ENCODE results near the gene LEFTY2.
"Not testable (repeated sequence)": the region's sequence is repeated elsewhere in the genome, so short reads cannot be mapped to it uniquely, and the experiment has no call there.

LEFTY2 gene, protein sequence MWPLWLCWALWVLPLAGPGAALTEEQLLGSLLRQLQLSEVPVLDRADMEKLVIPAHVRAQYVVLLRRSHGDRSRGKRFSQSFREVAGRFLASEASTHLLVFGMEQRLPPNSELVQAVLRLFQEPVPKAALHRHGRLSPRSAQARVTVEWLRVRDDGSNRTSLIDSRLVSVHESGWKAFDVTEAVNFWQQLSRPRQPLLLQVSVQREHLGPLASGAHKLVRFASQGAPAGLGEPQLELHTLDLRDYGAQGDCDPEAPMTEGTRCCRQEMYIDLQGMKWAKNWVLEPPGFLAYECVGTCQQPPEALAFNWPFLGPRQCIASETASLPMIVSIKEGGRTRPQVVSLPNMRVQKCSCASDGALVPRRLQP

DNA sequence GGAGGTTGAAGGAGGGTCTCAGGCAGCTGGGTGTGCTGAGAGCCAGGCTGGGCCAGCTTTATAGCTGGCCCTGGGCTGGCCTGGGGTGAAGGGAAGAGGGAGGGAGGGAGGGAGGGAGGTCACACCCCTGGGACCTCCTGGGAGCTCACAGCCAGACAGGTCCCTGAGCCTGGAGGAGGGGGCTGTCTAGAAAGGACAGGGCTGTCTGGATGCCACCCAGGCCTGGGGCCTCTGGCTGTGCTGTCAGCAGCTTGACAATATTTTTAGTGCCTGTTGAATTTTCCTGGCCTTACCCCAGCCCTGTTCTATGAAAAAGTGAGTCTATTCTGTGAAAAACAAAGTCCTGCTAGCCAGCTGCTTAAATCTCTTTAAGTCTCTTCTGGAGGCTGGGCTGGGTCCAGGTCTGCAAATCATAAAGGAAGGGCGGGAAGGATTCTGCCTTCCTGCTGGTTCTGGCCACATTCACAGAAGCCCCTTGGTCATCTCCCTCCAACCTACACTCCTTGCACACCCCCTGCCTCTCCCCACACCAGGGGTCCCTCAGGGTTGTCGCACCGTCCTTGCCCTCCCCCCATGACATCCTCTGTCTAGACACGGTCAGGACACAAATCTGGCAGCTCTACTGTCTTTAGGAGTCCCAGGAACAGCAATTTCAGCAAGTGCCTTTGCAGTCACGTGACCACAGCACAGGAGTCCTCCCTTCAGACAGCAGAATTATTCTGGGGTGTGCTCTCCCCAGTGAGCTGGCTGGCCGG is at the start of gene LEFTY2:
Gene LEFTY2, minus strand, starts transcription at position 34 of the 755 bp plus-strand sequence. CDS start 80 bp downstream, outside the sequence.
- no peak for DNase-seq (ENCODE audit: low read depth, low spot score)

DNA sequence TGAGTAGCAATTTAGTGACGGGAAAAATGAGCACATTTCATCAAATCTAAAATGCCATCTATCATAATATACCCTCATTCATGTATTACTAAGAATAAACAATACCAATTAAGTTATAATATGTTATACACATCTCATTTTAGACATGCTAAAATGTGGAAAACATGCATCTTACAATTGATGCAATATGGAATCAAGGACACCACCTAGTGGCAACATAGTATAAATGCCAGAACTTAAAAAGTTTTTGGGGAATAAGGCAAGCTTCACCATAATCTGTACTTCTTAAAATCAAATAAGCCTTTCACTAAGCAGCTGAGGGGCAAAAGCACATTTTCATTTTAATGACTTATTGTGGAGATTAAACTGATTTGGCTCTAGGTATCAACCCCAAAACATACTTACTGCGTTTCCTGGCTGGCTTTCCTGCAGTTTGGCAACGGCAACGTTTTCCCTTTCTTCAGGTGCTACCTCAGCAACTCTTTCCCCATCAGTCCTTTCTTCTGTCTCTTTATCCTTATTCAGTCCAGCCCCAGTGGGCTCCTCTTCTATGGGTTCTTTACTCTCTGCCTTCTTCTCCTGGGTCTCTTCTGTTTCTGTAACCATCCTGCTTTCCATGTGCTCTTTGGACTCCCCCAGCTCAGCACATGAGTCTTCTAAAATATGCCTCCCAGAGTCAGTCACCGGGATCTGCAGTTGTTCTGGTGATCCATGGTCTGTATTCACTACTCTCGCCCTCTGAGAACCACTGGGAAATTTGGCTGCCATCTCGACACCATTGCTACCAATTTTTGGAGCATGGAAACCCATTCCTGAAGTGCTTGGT is 46.7 kb upstream of the LEFTY2 start:
- no peak for DNase-seq (ENCODE audit: low read depth, low spot score)

DNA sequence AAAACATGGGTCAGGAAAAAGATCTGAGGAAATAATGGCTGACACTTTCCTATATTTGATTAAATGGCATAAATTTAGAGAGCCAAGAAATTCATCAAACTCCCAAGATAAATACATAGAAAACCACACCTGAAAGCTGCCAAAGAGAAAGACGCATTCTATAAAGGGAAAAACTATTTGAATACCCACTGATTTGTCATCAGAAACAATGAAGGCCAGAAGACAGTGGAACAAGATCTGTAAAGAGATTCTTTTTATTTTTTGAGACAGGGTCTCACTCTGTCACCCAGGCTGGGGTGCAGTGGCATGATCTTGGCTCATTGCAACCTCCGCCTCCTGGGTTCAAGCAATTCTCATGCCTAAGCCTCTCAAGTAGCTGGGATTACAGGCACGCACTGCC is 40.7 kb upstream of the LEFTY2 start:
- no peak for DNase-seq (ENCODE audit: low read depth, low spot score)

DNA sequence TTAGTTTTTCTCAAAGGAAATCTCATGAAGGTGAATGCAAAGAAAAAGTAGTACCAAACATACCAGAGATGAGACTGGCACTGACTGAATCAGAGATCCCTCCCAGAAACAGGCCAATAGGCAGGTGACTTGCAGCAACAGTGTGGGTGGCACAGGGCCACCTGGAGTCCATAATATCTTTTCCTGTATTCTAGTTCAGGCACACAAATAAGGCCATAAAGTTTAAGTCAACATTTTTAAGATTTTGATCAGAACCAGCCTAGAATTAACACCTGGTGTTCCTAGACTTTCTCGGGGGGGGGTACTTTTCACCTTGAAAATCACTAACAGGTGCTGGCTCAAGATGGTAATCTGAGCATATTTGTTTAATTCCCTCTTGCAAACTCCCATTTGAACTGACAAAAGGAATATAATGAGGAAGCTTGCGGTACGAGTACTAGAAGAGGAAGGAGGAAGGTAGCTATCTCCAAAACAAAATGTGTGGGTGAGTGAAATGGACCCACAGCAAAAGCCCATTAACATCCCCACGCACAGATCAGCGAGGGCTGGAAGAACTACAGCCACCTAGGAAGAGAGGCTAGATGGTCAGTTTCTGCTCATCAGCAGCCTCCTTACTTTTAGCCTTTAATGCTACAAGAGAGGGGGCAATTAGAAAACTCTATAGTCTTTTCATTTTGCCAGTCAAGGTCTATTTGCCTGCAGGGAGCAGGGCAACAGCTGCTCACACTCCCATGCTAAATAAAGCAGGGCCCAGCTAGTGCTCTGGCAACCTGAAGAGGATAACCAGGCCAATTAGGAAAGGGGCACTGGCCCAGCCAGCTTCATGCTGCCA is 39.2 kb upstream of the LEFTY2 start:
- DNase-seq (ENCODE audit: low read depth, low spot score) = no peak

DNA sequence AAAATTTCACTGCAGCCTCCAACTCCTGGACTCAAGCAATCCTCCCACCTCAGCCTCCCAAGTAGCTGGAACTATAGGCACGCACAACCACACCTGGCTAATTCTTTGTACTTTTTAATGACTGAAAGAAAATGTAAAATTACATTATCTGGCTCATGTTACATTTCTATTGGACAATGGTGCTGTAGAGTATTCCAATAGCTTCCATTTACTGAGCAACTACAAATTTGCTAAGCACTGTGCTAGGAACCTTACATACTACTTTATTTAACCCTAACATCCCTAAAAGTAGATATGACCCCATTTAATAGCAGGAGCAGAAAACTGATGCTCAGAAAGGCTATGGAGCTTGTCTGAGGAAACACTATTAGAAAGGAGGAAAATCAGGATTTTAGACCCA is 38.4 kb upstream of the LEFTY2 start:
- DNase-seq (ENCODE audit: low read depth, low spot score) = no peak

DNA sequence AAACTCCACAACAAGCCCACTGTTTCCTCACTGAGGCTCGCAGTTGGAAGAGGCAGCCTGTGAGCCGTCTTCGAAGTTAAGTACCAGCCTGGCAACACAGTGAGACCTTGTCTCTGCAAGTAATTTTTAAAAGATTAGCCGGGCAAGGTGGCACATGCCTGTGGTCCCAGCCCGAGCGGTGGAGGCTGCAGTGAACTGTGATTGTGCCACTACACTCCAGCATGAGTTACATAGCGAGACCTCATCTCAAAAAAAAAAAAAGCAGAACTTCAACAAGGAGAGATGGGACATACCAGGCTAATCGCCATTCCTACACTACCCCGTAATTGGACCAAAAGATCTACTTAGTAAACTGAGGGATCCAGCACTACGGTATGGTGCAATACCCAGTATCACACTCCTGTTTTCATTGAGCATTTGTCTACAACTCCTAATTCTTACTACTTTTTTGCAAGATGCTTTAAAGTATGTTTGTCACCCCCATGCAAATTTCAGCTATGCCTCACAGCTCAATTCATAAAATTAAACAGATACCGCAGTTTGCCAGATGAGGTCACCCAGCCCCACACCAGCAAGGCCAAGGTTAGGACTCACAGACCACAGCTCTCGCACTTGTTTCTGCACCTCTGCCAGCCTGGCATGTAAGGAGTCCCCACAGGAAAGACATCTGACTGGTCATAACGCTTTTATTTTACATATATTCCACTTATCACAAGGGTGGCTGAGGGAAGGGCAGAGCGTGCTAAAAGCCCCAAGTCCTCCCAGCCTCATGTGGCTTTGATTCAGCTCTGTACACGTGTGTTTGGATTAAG is 37.1 kb upstream of the LEFTY2 start:
- no peak for DNase-seq (ENCODE audit: low read depth, low spot score)

DNA sequence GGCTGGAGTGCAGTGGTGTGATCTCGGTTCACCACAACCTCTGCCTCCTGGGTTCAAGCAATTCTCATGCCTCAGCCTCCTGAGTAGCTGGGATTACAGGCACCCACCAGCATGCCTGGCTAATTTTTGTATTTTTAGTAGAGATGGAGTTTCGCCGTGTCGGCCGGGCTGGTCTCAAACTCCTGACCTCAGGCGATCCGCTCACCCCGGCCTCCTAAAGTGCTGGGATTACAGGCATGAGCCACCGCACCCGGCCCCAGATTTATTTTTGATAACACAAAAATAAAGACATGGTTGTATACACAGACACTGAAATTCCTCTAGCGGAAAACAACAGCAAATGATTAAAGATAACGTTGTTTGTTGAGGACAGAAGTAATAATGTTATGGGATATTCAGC is 34.1 kb upstream of the LEFTY2 start:
- DNase-seq (ENCODE audit: low read depth, low spot score) = not testable (repeated sequence)

DNA sequence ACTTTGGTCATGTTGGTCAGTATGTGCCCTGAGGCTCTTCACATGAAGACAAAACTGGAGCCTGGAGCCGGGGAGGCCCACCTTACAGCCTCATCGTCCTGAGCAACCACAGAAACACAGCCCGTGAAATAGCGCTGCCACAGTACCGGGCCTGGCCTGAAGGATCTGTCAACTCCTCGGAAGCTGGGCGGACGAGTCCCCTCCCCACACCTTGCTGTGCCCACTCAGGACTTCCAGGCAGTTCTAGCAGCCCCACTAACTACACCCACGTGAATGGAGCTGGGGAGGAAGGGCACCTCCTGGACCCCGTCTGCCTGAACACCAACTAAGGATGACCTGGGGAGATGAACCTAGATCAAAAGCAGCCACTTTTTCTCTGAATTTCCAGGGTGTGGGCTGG is 33.4 kb upstream of the LEFTY2 start:
- DNase-seq (ENCODE audit: low read depth, low spot score) = no peak

DNA sequence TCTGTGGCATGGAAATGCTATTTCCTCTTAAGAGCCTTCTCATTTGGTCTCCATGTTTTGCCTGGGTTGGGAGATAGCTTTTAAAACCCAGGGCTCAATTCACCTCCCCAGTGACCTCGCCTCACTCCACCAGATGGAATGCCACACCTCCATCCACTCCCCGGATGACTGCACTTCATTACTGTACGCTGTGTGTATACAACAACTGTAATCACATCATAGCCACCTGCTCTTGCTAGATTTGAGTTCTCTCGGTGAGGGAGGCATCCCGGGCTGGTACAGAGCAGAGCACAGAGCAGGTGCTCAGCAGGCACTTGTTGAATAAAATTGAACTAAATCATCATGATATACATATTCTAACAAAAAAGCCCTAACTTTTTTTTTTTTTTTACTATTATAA is 32.1 kb upstream of the LEFTY2 start:
- DNase-seq (ENCODE audit: low read depth, low spot score) = no peak

DNA sequence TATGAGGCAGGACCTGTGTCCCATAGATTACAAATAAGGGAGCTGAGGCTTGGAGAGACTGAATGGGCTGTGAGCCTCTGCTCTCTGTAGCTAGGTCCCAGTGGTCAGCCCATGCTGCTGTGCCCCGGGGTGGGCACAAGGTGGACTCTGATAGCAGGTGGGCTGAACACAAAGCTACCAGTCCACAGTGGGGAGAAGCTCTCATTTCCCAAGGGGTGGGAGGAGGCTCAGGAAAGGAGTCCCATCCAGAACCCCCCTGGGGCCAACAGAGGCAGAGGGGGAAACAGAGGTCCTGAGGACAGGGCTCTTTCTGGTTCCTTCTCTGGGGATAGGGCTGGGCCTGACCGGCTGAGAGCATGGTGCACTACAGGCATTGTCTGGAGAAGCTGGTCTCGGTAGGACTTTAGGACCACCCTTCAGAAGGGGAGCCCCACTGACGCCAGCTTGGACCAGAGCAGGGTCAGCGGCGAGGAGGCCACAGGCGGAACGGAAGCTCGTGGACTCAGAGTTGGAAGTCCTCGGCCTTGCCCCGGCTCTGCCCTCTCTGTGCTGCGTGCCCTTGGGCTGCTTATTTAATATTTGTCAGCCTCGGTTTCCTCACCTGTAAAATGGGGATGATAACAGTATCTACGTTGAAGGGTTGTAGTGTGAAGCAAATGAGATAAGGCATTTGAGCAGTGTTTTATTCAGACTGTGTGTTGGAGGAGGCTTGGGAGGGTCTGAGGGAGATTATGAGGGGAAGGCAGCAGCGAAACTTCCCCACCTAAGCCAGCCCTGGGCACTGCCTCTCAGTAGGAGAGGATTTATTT is 31.5 kb upstream of the LEFTY2 start:
- no peak for DNase-seq (ENCODE audit: low read depth, low spot score)

DNA sequence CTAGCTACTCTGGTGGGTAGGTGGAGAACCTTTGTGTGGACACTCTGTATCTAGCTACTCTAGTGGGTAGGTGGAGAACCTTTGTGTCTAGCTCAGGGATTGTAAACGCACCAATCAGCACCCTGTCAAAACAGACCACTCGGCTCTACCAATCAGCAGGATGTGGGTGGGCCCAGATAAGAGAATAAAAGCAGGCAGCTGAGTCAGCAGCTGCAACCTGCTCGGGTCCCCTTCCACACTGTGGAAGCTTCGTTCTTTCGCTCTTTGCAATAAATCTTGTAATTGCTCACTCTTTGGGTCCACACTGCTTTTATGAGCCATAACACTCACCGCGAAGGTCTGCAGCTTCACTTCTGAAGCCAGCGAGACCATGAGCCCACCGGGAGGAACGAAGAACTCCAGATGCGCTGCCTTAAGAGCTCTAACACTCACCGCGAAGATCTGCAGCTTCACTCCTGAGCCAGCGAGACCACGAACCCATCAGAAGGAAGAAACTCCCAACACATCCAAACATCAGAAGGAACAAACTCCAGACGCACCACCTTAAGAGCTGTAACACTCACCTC is 29.7 kb upstream of the LEFTY2 start:
- not testable (repeated sequence) for DNase-seq (ENCODE audit: low read depth, low spot score)

DNA sequence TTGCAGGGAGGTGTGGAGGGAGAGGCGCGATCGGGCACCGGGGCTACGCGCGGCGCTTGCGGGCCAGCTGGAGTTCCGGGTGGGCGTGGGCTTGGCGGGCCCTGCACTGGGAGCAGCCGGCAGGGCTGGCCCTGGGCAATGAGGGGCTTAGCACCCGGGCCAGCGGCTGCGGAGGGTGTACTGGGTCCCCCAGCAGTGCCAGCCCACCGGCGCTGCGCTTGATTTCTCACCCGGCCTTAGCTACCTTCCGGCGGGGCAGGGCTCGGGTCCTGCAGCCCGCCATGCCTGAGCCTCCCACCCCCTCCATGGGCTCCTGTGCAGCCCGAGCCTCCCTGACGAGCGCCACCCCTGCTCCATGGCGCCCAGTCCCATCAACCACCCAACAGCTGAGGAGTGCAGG is 28.7 kb upstream of the LEFTY2 start:
- DNase-seq (ENCODE audit: low read depth, low spot score) = not testable (repeated sequence)

DNA sequence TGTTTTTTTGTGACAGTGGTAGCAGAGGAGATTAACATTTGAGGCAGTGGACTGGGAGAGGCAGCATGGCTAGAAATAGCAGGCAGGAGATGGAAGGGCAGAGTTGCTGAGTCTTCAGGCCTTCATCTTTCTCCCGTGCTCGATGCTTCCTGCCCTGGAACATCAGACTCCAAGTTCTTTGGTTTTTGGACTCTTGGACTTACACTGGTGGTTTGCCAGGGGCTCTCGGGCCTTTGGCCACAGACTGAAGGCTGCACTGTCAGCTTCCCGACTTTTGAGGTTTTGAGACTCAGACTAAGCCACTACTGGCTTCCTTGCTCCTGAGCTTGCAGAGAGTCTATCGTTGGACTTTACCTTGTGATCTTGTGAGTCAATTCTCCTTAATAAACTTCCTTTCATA is 24.2 kb upstream of the LEFTY2 start:
- no peak for DNase-seq (ENCODE audit: low read depth, low spot score)

DNA sequence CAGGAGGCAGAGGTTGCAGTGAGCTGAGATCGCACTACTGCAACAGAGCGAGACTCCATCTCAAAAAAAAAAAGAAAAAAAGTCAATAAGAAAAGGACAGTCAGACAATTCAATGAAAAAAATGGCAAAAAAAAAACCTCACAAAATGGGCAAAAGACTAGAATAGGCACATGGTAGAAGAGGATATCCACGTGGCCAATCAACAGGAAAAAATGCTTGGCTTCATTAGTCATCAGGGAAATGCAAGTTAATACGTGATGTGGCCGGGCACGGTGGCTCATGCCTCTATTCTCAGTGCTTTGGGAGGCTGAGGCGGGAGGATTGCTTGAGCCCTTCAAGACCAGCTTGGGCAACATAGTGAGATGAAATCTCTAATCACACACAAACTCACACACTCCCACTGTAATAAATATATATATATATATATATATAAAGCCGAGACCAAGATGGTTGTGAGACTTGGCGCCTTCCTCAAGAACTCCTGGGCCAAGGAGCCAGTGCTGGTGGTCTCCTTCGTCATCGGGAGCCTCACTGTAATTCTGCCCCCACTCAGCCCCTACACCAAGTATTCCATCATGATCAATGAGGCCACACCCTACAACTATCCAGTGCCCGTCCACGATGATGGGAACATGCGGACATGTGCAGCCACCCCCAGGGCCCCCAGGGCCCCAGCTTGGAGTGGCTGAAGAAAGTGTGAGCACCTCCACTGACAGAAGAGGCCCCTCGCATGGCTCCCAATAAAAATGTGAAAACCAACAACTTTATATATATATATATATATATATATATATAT is 22.9 kb upstream of the LEFTY2 start:
- no peak for DNase-seq (ENCODE audit: low read depth, low spot score)

DNA sequence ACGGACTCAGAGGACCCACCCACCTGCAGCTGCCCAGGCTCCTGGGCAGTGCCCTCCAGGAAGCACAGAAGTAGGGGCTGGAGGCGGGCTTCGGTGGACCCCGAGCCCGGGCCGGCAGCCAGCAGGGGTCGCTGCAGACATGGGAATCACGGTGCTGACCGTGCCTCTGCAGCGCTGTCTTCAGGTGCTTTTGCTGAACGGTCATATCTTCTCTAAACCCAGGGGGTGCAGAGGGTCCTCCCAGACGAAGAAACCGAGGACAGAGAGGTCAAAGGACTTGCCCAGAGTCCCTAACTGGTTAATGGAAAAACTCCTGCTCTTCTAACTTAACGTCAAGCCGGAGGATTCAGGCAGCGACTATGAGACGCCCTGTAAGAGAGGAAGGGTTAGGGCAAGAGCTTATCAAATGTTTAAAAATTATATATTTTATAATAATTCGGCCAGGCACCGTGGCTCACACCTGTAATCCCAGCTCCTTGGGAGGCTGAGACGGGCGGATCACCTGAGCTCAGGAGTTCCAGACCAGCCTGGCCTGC is 21.5 kb upstream of the LEFTY2 start:
- peak; percentile 30 for DNase-seq (ENCODE audit: low read depth, low spot score)

DNA sequence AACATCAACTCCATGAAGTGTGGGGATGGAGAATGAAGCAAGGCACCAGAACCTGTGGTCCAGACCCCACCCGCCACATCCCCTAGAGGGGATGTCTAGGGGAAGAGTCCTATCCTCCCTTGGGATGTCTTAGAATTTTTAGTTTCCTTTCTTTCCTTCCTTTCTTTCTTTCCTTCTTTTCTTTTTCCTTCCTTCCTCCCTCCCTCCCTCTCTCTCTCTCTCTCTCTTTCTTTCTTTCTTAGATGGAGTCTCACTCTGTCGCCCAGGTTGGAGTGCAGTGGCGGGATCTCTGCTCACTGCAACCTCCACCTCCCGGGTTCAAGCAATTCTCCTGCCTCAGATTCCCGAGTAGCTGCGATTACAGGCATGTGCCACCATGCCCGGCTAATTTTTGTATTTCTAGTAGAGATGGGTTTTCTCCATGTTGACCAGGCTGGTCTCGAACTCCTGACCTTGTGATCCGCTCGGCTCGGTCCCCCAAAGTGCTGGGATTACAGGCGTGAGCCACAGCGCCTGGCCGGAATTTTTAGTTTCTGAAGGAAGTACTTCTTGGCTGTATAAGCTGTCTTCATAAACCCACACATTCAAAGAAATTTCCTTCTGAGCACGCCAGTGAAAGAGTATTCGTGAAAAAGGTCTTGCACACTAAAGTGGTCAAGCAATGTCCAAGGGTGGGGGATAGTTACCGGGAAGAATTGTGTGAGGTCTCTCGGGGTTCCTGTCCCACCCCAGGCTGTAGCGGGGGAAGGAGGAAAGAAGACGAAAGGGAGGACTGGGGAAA is 20.8 kb upstream of the LEFTY2 start:
- DNase-seq (ENCODE audit: low read depth, low spot score) = no peak

DNA sequence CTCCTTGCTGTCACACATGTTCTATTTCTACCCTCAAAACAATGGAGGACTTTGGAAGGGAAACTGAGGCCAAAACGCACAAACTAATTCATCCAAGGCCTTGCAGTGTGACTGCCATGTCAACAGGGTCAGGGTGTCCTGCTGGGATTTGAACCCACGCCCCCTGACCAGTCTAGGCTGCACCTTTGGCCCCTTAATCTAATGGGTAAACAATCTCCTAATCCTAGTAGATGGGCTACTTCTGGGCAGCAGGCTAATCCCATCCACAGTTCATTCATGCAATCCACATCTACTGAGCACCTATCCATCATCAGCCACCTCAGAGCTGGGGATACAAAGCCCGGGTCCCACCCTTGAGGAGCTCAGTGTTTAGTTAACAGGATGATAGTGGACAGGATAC is 17.0 kb upstream of the LEFTY2 start:
- no peak for DNase-seq (ENCODE audit: low read depth, low spot score)

Measured in activated naive CD8-positive, alpha-beta T cell treated with anti-CD3 and anti-CD28 coated beads, Interleukin-2, amount 50 U/mL, for 16 hours (primary cell).